Measurements from ENCODE around the gene COL4A4. TPM values are rescaled to one million over a fixed set of nuclear protein-coding genes. Genes with fewer than 3 reads are reported as not detected.

COL4A4 gene
- total and polyA plus RNA-seq, 2 donors (not counting 1 experiment from before 2014, with no cell fraction given): 0.17 to 0.76 TPM

DNA sequence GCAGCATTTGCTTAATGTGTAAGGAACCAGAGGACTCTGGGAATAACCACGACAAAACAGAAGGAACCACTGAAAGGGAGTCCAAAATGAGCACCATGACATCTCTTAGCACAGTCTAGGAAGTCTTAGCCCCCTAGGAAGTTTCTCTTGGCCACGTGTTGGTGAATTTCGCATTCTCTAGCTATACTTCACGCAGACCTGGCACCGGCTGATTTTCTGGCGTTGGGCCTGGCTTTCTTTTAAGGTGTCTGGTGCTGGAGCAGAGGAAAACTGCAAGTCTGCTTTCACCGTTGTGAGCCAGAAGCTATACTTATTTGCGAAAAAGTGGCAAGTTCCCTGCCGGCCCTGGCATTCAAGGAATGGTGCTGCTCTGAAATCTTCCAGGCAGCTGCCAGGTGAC lies 156.9 kb downstream of the COL4A4 start:
- Histone ChIP-seq H3K9me3 (ENCODE audit: control insufficient read depth, insufficient read depth, low read depth, low read length) (no peaks in the 10 kb centered on the region), H3K4me2 (ENCODE audit: extremely low read depth, insufficient read depth, low read length) (no peak overlapping the region), H3K36me3 (ENCODE audit: control insufficient read depth, insufficient read depth, low read length) (no peaks in the 10 kb centered on the region), H3K27me3 (ENCODE audit: control insufficient read depth, insufficient read depth, low read length) (no peaks in the 10 kb centered on the region), H3K9ac (ENCODE audit: insufficient read depth, low read length) (no peak overlapping the region), H3K79me2 (ENCODE audit: control insufficient read depth, insufficient read depth, low read length) (no peaks in the 10 kb centered on the region), H3K27ac (ENCODE audit: insufficient read depth, low read length) (no peak overlapping the region), H3K4me3 (replicated peaks in 1 of 4; ENCODE audit: control extremely low read depth in 1 of 4, insufficient read depth in 1 of 4, low read depth in 3 of 4, low read length in 4 of 4) (no peak overlapping the region), H3K4me1 (ENCODE audit: control insufficient read depth, extremely low read depth, insufficient read depth, low read length) (no peaks in the 10 kb centered on the region), H2AFZ (ENCODE audit: low read length) (no peak overlapping the region), H4K20me1 (ENCODE audit: control insufficient read depth, extremely low read depth, insufficient read depth, low read length) (no peaks in the 10 kb centered on the region)
- TF ChIP-seq, protein P1, sequence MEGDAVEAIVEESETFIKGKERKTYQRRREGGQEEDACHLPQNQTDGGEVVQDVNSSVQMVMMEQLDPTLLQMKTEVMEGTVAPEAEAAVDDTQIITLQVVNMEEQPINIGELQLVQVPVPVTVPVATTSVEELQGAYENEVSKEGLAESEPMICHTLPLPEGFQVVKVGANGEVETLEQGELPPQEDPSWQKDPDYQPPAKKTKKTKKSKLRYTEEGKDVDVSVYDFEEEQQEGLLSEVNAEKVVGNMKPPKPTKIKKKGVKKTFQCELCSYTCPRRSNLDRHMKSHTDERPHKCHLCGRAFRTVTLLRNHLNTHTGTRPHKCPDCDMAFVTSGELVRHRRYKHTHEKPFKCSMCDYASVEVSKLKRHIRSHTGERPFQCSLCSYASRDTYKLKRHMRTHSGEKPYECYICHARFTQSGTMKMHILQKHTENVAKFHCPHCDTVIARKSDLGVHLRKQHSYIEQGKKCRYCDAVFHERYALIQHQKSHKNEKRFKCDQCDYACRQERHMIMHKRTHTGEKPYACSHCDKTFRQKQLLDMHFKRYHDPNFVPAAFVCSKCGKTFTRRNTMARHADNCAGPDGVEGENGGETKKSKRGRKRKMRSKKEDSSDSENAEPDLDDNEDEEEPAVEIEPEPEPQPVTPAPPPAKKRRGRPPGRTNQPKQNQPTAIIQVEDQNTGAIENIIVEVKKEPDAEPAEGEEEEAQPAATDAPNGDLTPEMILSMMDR (conservative IDR thresholded peaks at IDR 0.05 in 1 of 2, IDR thresholded peaks at IDR 0.05 in 1 of 2; ENCODE audit: low read depth in 1 of 2, low read length in 2 of 2): no peak
- no peak for TF ChIP-seq EZH2 (IDR thresholded peaks at IDR 0.05; ENCODE audit: low read length, missing control alignments)
- no peak for DNase-seq (ENCODE audit: low read depth in 2 of 2)

DNA sequence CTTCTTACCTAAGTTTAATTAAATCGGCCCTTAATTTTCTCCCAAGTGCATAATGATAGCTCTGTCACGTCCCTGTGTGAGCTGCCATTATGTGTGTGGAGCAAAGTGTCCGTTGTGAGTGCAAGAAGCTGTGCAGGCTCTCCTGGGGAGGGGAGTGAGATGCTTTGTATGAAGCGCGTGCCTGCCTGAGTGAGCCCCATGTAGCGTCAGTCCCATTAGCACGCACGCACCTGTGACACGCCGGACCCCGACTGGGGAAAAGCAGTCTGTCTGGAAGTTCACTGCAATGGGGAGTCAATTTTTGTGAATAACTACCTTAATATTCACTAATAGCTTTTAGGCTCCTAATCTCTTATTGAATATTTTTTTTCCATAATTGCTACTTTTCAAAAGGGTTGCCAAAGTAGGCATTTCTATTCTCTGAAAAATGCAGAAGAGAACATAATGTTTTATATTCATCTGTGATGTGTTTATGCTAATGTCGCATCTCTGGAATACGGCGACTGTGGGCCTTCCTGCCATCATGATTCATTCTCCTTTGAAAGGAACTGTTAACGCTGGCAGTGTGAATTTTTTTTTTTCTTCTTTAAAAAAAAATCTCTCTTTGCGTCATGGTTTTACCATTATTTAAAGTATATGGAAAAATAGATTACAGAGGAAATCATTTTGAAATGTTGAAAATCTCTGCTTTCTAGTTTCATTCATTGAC lies 157.7 kb downstream of the COL4A4 start:
- TF ChIP-seq EZH2 (IDR thresholded peaks at IDR 0.05; ENCODE audit: low read length, missing control alignments): no peak
- no peaks in the 10 kb centered on the region for H3K36me3 ChIP-seq (ENCODE audit: control insufficient read depth, insufficient read depth, low read length)
- no peak overlapping the region for H3K4me3 ChIP-seq (replicated peaks in 1 of 4; ENCODE audit: control extremely low read depth in 1 of 4, insufficient read depth in 1 of 4, low read depth in 3 of 4, low read length in 4 of 4)
- H3K9ac ChIP-seq (ENCODE audit: insufficient read depth, low read length): no peak overlapping the region
- H4K20me1 ChIP-seq (ENCODE audit: control insufficient read depth, extremely low read depth, insufficient read depth, low read length): no peaks in the 10 kb centered on the region
- no peaks in the 10 kb centered on the region for H3K9me3 ChIP-seq (ENCODE audit: control insufficient read depth, insufficient read depth, low read depth, low read length)
- no peak overlapping the region for H3K4me2 ChIP-seq (ENCODE audit: extremely low read depth, insufficient read depth, low read length)
- H3K27me3 ChIP-seq (ENCODE audit: control insufficient read depth, insufficient read depth, low read length): no peaks in the 10 kb centered on the region
- H3K79me2 ChIP-seq (ENCODE audit: control insufficient read depth, insufficient read depth, low read length): no peaks in the 10 kb centered on the region
- no peak for DNase-seq (ENCODE audit: low read depth in 2 of 2)
- no peak overlapping the region for H2AFZ ChIP-seq (ENCODE audit: low read length)
- no peak overlapping the region for H3K27ac ChIP-seq (ENCODE audit: insufficient read depth, low read length)
- no peaks in the 10 kb centered on the region for H3K4me1 ChIP-seq (ENCODE audit: control insufficient read depth, extremely low read depth, insufficient read depth, low read length)

DNA sequence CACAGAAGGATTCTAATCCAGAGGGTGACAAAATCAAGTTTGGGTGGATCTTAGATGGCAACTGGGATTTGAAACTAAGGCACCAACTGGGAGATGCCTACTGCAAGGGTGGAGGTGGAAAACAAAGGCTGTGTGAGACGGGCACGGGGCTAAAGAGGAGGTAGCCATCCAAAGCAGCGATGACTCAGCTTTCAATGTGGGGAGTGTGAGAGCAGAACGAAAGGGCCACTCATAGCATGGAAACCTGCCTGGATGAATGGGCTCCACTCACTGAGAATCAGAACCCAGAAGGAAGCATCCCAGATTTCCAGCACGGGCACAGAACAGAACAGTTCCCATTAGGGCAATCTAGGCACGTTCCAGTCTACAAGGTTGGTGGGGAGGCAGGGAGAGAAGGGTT lies 159.5 kb downstream of the COL4A4 start:
- Histone ChIP-seq H4K20me1 (ENCODE audit: control insufficient read depth, extremely low read depth, insufficient read depth, low read length) (no peaks in the 10 kb centered on the region), H3K27ac (ENCODE audit: insufficient read depth, low read length) (no peak overlapping the region), H3K9ac (ENCODE audit: insufficient read depth, low read length) (no peak overlapping the region), H3K4me2 (ENCODE audit: extremely low read depth, insufficient read depth, low read length) (no peak overlapping the region), H3K36me3 (ENCODE audit: control insufficient read depth, insufficient read depth, low read length) (no peaks in the 10 kb centered on the region), H2AFZ (ENCODE audit: low read length) (no peak overlapping the region), H3K4me1 (ENCODE audit: control insufficient read depth, extremely low read depth, insufficient read depth, low read length) (no peaks in the 10 kb centered on the region), H3K79me2 (ENCODE audit: control insufficient read depth, insufficient read depth, low read length) (no peaks in the 10 kb centered on the region), H3K4me3 (replicated peaks in 1 of 4; ENCODE audit: control extremely low read depth in 1 of 4, insufficient read depth in 1 of 4, low read depth in 3 of 4, low read length in 4 of 4) (no peak overlapping the region), H3K27me3 (ENCODE audit: control insufficient read depth, insufficient read depth, low read length) (no peaks in the 10 kb centered on the region), H3K9me3 (ENCODE audit: control insufficient read depth, insufficient read depth, low read depth, low read length) (no peaks in the 10 kb centered on the region)
- DNase-seq (ENCODE audit: low read depth in 2 of 2): no peak
- TF ChIP-seq, protein P1 (conservative IDR thresholded peaks at IDR 0.05 in 1 of 2, IDR thresholded peaks at IDR 0.05 in 1 of 2; ENCODE audit: low read depth in 1 of 2, low read length in 2 of 2): no peak
- no peak for TF ChIP-seq EZH2 (IDR thresholded peaks at IDR 0.05; ENCODE audit: low read length, missing control alignments)
